ENCODE data around the gene RBM20.

Gene RBM20

DNA sequence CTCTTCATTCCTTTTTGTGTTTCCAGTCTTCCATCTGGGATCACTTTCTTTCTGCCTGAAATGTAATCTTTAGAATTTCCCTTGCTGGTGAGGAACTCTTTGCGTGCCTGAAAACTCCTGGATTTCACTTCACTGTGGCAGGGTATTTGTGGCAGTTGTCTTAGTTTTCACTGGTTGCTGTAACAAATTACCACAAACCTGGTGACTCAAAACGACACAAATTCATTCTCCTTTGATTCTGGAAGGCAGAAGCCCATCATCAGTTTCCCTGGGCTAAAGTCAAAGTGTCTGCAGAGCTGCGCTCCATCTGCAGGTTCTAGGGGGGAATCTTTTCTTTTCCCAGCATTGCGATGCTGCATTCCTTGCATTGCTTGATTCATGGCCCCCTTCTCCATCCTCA is 109.3 kb downstream of the RBM20 start:
- DNase-seq = no peak
- H3K36me3 ChIP-seq (ENCODE audit: control insufficient read depth in 4 of 4, insufficient read depth in 4 of 4, low read length in 3 of 4) = no peaks in the 10 kb centered on the region
- H3K4me1 ChIP-seq (ENCODE audit: control extremely low read depth in 1 of 4, control insufficient read depth in 4 of 4, insufficient read depth in 4 of 4, low read length in 3 of 4) = no peaks in the 10 kb centered on the region
- H3K27ac ChIP-seq (ENCODE audit: insufficient read depth in 1 of 2, low read depth in 1 of 2, low read length in 2 of 2, poor library complexity in 1 of 2, severe bottlenecking in 2 of 2) = no peak overlapping the region
- POLR2A ChIA-PET = no interaction called here
- no peak overlapping the region for H3K4me3 ChIP-seq (ENCODE audit: control insufficient read depth in 1 of 7, extremely low read depth in 1 of 7, insufficient read depth in 4 of 7, low read depth in 2 of 7, low read length in 6 of 7)
- peaks cover 0 to 7% (median 0%) of the 10 kb centered on the region in 5 experiments for H3K9me3 ChIP-seq (ENCODE audit: control extremely low read depth in 1 of 5, control insufficient read depth in 4 of 5, insufficient read depth in 2 of 5, low read depth in 1 of 5, low read length in 4 of 5)
- H3K27me3 ChIP-seq (replicated peaks in 2 of 5; ENCODE audit: control insufficient read depth in 4 of 5, insufficient read depth in 5 of 5, low read length in 4 of 5) = peaks cover 0 to 8% (median 0%) of the 10 kb centered on the region in 5 experiments
- WGBS (ENCODE audit: insufficient coverage) = 97% methylated on average over 4 of the region's 4 CpGs
- CTCF ChIA-PET = no interaction called here

DNA sequence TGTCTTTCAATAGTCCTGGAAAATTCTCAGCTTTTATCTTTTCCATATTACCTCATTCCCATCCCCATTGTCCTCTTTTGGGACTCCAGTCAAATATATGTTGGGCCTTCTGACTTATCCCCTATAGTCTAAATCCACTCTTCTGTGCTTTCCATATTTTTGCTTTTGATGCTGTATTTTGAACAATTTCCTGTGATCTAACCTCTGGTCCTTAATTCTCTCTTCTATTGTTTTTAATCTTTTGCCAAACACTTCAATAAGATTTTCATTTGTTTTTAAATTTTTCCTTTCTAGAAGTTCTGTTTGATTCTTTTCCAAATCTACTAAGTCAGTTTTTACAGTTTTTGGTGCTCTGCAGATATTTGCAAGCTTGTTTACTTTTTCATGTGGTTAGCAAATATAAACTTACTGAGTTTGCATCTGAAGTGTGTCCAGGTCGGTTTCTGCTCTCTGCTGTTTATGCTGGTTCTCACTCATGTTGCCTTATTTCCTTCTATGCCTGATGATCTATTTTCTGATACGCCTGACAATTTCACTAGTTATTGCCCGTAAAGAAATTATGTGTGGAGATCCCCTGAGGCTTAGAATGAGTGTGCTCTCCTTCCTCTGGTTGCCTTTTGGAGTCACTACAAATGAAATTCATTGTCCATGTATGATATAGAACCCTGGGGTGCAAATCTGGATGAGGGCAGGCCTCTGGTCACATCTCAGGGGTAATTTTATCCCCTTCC is 110.4 kb downstream of the RBM20 start:
- Histone ChIP-seq H3K4me3 (ENCODE audit: control insufficient read depth in 1 of 7, extremely low read depth in 1 of 7, insufficient read depth in 4 of 7, low read depth in 2 of 7, low read length in 6 of 7) (no peak overlapping the region), H3K27ac (ENCODE audit: insufficient read depth in 1 of 2, low read depth in 1 of 2, low read length in 2 of 2, poor library complexity in 1 of 2, severe bottlenecking in 2 of 2) (no peak overlapping the region), H3K4me1 (ENCODE audit: control extremely low read depth in 1 of 4, control insufficient read depth in 4 of 4, insufficient read depth in 4 of 4, low read length in 3 of 4) (no peaks in the 10 kb centered on the region), H3K36me3 (ENCODE audit: control insufficient read depth in 4 of 4, insufficient read depth in 4 of 4, low read length in 3 of 4) (no peaks in the 10 kb centered on the region), H3K27me3 (replicated peaks in 2 of 5; ENCODE audit: control insufficient read depth in 4 of 5, insufficient read depth in 5 of 5, low read length in 4 of 5) (peaks cover 0 to 6% (median 0%) of the 10 kb centered on the region in 5 experiments), H3K9me3 (ENCODE audit: control extremely low read depth in 1 of 5, control insufficient read depth in 4 of 5, insufficient read depth in 2 of 5, low read depth in 1 of 5, low read length in 4 of 5) (peaks cover 0 to under 1% (median 0%) of the 10 kb centered on the region in 5 experiments)
- POLR2A ChIA-PET = no interaction called here
- no peak for DNase-seq
- WGBS (ENCODE audit: insufficient coverage) = 96% methylated on average over 3 of the region's 3 CpGs
- CTCF ChIA-PET = interaction anchor here (1.2 to 1.6 kb wide), 2 partner anchors 19 to 139 kb away, joined by 4 to 5 read pairs; no protein-coding TSS in a partner anchor

DNA sequence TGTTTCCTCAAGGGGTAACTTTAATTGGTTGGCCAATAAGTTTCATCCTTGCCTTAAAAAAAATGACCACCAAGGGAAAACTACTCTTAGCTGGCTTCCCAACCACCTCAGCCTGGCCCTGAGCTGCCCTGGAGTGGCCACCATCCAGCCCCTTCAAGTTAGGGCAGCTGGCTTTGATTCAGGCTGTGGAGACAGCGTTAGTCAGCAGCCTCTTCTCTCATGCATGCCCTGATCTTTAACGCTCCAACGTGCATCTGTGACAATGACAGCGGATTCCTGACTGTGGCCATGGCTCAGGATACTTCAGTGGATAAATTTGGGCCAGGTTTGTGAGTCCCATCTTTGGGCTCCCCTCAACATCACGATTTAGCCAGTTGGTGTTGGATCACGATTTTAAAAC is 111.6 kb downstream of the RBM20 start:
- WGBS (ENCODE audit: insufficient coverage) = 84% methylated on average over 4 of the region's 6 CpGs
- CTCF ChIA-PET = interaction anchor here (0.7 to 1.6 kb wide), 5 partner anchors 9 to 138 kb away, joined by 3 to 5 read pairs (median 3); no protein-coding TSS in a partner anchor
- no peak overlapping the region for H3K4me3 ChIP-seq (ENCODE audit: control insufficient read depth in 1 of 7, extremely low read depth in 1 of 7, insufficient read depth in 4 of 7, low read depth in 2 of 7, low read length in 6 of 7)
- H3K27me3 ChIP-seq (replicated peaks in 2 of 5; ENCODE audit: control insufficient read depth in 4 of 5, insufficient read depth in 5 of 5, low read length in 4 of 5) = peaks cover 0 to 8% (median 0%) of the 10 kb centered on the region in 5 experiments
- POLR2A ChIA-PET = interaction anchor here (0.5 kb wide), 1 partner anchor 156 kb away, joined by 4 read pairs; no protein-coding TSS in a partner anchor
- no peaks in the 10 kb centered on the region for H3K36me3 ChIP-seq (ENCODE audit: control insufficient read depth in 4 of 4, insufficient read depth in 4 of 4, low read length in 3 of 4)
- H3K9me3 ChIP-seq (ENCODE audit: control extremely low read depth in 1 of 5, control insufficient read depth in 4 of 5, insufficient read depth in 2 of 5, low read depth in 1 of 5, low read length in 4 of 5) = no peaks in the 10 kb centered on the region
- no peak for DNase-seq
- no peak overlapping the region for H3K27ac ChIP-seq (ENCODE audit: insufficient read depth in 1 of 2, low read depth in 1 of 2, low read length in 2 of 2, poor library complexity in 1 of 2, severe bottlenecking in 2 of 2)
- no peaks in the 10 kb centered on the region for H3K4me1 ChIP-seq (ENCODE audit: control extremely low read depth in 1 of 4, control insufficient read depth in 4 of 4, insufficient read depth in 4 of 4, low read length in 3 of 4)

DNA sequence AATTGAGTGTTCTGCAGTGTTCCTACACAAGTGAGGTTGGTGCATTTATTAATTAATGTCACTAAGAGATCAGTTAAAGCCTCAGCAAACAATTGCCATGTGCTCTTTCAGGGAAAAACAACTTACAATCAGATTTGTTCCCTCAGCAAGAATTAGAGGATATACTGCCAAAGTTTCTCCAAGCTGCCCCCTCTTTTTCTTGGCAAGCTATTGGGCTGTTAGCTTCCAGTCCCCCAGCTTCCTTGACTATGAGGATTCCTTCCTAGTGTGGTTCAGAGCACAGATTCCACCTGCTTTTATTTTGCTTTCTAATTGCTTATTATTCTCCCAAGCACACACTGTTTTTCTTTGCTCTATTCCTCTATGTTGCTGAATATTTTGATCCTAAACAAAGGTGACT is 112.7 kb downstream of the RBM20 start:
- POLR2A ChIA-PET = no interaction called here
- H3K9me3 ChIP-seq (ENCODE audit: control extremely low read depth in 1 of 5, control insufficient read depth in 4 of 5, insufficient read depth in 2 of 5, low read depth in 1 of 5, low read length in 4 of 5) = no peaks in the 10 kb centered on the region
- H3K4me3 ChIP-seq (ENCODE audit: control insufficient read depth in 1 of 7, extremely low read depth in 1 of 7, insufficient read depth in 4 of 7, low read depth in 2 of 7, low read length in 6 of 7) = no peak overlapping the region
- peaks cover 0 to 8% (median 0%) of the 10 kb centered on the region in 5 experiments for H3K27me3 ChIP-seq (replicated peaks in 2 of 5; ENCODE audit: control insufficient read depth in 4 of 5, insufficient read depth in 5 of 5, low read length in 4 of 5)
- H3K27ac ChIP-seq (ENCODE audit: insufficient read depth in 1 of 2, low read depth in 1 of 2, low read length in 2 of 2, poor library complexity in 1 of 2, severe bottlenecking in 2 of 2) = no peak overlapping the region
- no peaks in the 10 kb centered on the region for H3K36me3 ChIP-seq (ENCODE audit: control insufficient read depth in 4 of 4, insufficient read depth in 4 of 4, low read length in 3 of 4)
- DNase-seq = no peak
- H3K4me1 ChIP-seq (ENCODE audit: control extremely low read depth in 1 of 4, control insufficient read depth in 4 of 4, insufficient read depth in 4 of 4, low read length in 3 of 4) = no peaks in the 10 kb centered on the region
- CTCF ChIA-PET = interaction anchor here (1.4 kb wide), 1 partner anchor 11 kb away, joined by 3 read pairs; no protein-coding TSS in a partner anchor

DNA sequence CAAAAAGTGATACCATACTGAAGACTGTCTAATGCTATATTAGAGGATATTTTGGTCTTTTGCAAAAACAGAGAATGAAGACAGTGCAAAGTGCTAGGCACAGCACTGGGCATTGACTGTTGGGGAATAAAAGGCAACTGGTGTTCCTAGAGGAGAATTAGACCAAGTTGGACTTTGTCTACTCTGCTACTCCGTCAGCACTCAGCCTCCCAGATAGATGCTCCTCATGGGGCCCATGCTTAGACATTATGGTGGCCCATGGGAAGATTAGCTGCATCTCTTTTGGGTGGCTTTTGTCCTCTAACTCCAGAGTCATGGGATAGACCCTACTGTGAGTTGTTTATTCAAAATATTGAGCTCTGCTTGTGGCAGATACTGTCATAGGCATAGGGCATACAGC is 113.5 kb downstream of the RBM20 start:
- Histone ChIP-seq H3K4me3 (ENCODE audit: control insufficient read depth in 1 of 7, extremely low read depth in 1 of 7, insufficient read depth in 4 of 7, low read depth in 2 of 7, low read length in 6 of 7) (no peak overlapping the region), H3K4me1 (ENCODE audit: control extremely low read depth in 1 of 4, control insufficient read depth in 4 of 4, insufficient read depth in 4 of 4, low read length in 3 of 4) (no peaks in the 10 kb centered on the region), H3K27ac (ENCODE audit: insufficient read depth in 1 of 2, low read depth in 1 of 2, low read length in 2 of 2, poor library complexity in 1 of 2, severe bottlenecking in 2 of 2) (no peak overlapping the region), H3K9me3 (ENCODE audit: control extremely low read depth in 1 of 5, control insufficient read depth in 4 of 5, insufficient read depth in 2 of 5, low read depth in 1 of 5, low read length in 4 of 5) (no peaks in the 10 kb centered on the region), H3K27me3 (replicated peaks in 2 of 5; ENCODE audit: control insufficient read depth in 4 of 5, insufficient read depth in 5 of 5, low read length in 4 of 5) (peaks cover 0 to 8% (median 0%) of the 10 kb centered on the region in 5 experiments), H3K36me3 (ENCODE audit: control insufficient read depth in 4 of 4, insufficient read depth in 4 of 4, low read length in 3 of 4) (no peaks in the 10 kb centered on the region)
- 100% methylated on average over 1 of the region's 1 CpG for WGBS (ENCODE audit: insufficient coverage)
- ChIA-PET CTCF (interaction anchor here (1.5 to 1.7 kb wide), 2 partner anchors 11 to 14 kb away, joined by 4 to 5 read pairs; no protein-coding TSS in a partner anchor), POLR2A (no interaction called here)
- DNase-seq = no peak

DNA sequence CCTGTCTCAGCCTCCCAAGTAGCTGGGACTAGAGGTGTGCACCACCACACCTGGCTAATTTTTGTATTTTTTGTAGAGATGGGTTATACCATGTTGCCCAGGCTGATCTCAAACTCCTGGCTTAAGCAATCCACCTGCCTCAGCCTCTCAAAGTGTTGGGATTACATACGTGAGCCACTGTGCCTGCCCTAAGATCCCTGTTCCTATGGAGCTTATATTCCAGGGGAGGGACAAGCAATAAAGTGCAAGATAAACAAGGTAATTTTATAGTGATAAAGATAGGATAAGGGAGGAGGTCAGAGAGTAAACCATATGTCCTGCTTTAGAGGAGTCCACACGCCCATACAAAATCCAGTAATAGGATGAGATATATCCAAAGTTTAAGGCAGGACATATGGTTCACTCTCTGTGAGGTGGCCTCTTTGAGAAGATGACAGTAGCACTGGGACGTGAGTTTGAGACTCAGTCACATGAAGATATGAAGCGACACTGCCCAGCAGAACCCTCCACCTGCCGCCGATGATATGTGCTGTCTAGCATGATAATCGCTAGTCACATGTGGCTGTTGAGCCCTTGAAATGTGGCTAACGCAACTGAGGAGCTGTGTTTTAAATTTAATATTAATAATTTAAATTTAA is 114.1 kb downstream of the RBM20 start:
- CTCF ChIA-PET = interaction anchor here (0.9 to 1.7 kb wide), 3 partner anchors 12 to 135 kb away, joined by 3 to 5 read pairs (median 4); no protein-coding TSS in a partner anchor
- WGBS (ENCODE audit: insufficient coverage) = 99% methylated on average over 6 of the region's 8 CpGs
- no peak overlapping the region for H3K4me3 ChIP-seq (ENCODE audit: control insufficient read depth in 1 of 7, extremely low read depth in 1 of 7, insufficient read depth in 4 of 7, low read depth in 2 of 7, low read length in 6 of 7)
- H3K36me3 ChIP-seq (ENCODE audit: control insufficient read depth in 4 of 4, insufficient read depth in 4 of 4, low read length in 3 of 4) = no peaks in the 10 kb centered on the region
- H3K27ac ChIP-seq (ENCODE audit: insufficient read depth in 1 of 2, low read depth in 1 of 2, low read length in 2 of 2, poor library complexity in 1 of 2, severe bottlenecking in 2 of 2) = no peak overlapping the region
- DNase-seq = no peak
- H3K4me1 ChIP-seq (ENCODE audit: control extremely low read depth in 1 of 4, control insufficient read depth in 4 of 4, insufficient read depth in 4 of 4, low read length in 3 of 4) = no peaks in the 10 kb centered on the region
- no peaks in the 10 kb centered on the region for H3K9me3 ChIP-seq (ENCODE audit: control extremely low read depth in 1 of 5, control insufficient read depth in 4 of 5, insufficient read depth in 2 of 5, low read depth in 1 of 5, low read length in 4 of 5)
- POLR2A ChIA-PET = no interaction called here
- H3K27me3 ChIP-seq (replicated peaks in 2 of 5; ENCODE audit: control insufficient read depth in 4 of 5, insufficient read depth in 5 of 5, low read length in 4 of 5) = peaks cover 0 to 8% (median 0%) of the 10 kb centered on the region in 5 experiments

DNA sequence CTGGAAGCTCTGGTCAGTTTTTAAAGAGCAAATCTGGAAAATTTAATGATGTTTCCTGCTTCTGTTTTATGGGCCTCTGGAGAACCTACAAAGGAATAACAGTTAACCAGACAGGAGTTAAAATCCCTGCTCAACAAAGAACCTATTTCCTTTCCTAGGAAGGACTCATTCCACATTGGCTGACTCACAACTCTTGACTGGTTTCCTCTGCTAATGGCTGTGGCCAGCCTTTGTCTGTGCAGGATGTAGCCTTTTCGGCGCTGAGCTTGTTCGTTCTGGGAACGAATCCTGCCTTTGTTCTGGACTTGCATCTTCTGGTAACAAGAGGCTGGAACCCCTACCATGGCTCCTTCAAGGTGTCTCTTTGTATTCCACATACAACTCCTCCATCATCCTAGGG is 114.8 kb downstream of the RBM20 start:
- Histone ChIP-seq H3K27me3 (replicated peaks in 2 of 5; ENCODE audit: control insufficient read depth in 4 of 5, insufficient read depth in 5 of 5, low read length in 4 of 5) (peaks cover 0 to 6% (median 0%) of the 10 kb centered on the region in 5 experiments), H3K4me3 (ENCODE audit: control insufficient read depth in 1 of 7, extremely low read depth in 1 of 7, insufficient read depth in 4 of 7, low read depth in 2 of 7, low read length in 6 of 7) (no peak overlapping the region), H3K4me1 (ENCODE audit: control extremely low read depth in 1 of 4, control insufficient read depth in 4 of 4, insufficient read depth in 4 of 4, low read length in 3 of 4) (no peaks in the 10 kb centered on the region), H3K9me3 (ENCODE audit: control extremely low read depth in 1 of 5, control insufficient read depth in 4 of 5, insufficient read depth in 2 of 5, low read depth in 1 of 5, low read length in 4 of 5) (no peaks in the 10 kb centered on the region), H3K36me3 (ENCODE audit: control insufficient read depth in 4 of 4, insufficient read depth in 4 of 4, low read length in 3 of 4) (no peaks in the 10 kb centered on the region), H3K27ac (ENCODE audit: insufficient read depth in 1 of 2, low read depth in 1 of 2, low read length in 2 of 2, poor library complexity in 1 of 2, severe bottlenecking in 2 of 2) (no peak overlapping the region)
- ChIA-PET CTCF (interaction anchor here (0.9 to 1.7 kb wide), 4 partner anchors 13 to 152 kb away, joined by 3 to 5 read pairs (median 4); no protein-coding TSS in a partner anchor), POLR2A (no interaction called here)
- no peak for DNase-seq
- WGBS (ENCODE audit: insufficient coverage) = 87% methylated on average over 4 of the region's 4 CpGs
